ENCODE measurements around the gene TRMT61A. TPM values are rescaled to one million over a fixed set of nuclear protein-coding genes. Genes with fewer than 3 reads are reported as not detected.

Gene TRMT61A
- total and polyA plus RNA-seq, 10 of the 15 experiments (the other 5 are each of a cell fraction or from before 2014, with no cell fraction given) = 0.11 to 21.9 (median 11.4) TPM

DNA sequence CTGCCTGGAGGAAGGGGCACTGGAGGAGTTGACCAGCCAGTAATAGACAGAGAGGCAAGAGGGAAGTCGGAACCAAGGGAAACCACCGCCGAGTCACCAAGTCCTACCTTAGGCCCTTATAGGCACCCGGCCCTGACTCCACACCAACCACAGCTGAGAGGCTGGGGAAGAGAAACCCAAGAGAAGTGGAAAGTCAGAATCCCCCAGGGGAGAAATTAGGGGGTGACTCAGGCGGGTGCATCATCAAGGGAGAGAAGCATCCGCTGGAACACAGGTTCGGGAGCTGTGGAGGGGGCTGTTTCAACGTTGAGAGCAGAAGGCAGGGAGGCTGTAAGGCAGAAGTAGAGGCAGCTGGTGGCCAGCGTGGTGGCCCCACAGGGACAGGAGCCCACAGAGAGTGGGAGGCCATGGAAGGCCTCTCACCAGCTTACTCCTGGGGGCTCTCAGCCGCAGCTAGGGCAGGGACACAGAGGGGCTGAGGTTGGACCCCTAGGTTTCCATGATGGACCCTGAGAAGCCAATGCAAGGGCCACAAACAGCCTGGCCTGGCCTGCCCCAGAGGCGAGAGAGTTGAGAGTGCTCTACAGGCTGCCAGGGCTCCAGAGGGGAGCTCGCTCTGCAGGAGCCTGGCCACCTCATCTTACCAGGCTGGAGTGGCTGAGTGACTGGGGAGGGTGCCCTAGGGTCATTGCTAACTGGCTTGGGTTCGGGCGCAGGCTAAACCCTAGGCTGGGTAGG, 1.4 kb upstream of the TRMT61A start:
- ATAC-seq = peak; percentile 90
- POLR2A ChIA-PET = interaction anchor here (0.6 to 1.3 kb wide), 3 partner anchors 36 to 431 kb away, joined by 4 to 7 read pairs (median 4); no protein-coding TSS in a partner anchor
- FAIRE-seq = peak; percentile 81
- Histone ChIP-seq H3K9ac (ENCODE audit: control insufficient read depth, insufficient read depth, low read length) (peak overlapping the region; percentile 69), H3K27me3 (replicated peaks in 1 of 2; ENCODE audit: control insufficient read depth in 2 of 2, insufficient read depth in 2 of 2, low read length in 1 of 2) (peaks cover 0 to 2% of the 10 kb centered on the region in 2 experiments; a peak in 1 of 4 replicates), H3K36me3 (ENCODE audit: control insufficient read depth in 2 of 2, insufficient read depth in 2 of 2, low read length in 1 of 2) (peaks cover 0 to 2% of the 10 kb centered on the region in 2 experiments; a peak in 1 of 4 replicates), H4K20me1 (ENCODE audit: control insufficient read depth, insufficient read depth) (no peaks in the 10 kb centered on the region), H3K4me2 (ENCODE audit: control insufficient read depth, insufficient read depth) (peak overlapping the region; percentile 91), H3K27ac (ENCODE audit: control insufficient read depth, insufficient read depth) (peak overlapping the region; percentile 61), H3K4me1 (ENCODE audit: control insufficient read depth, insufficient read depth, low read length) (peaks cover 25% of the 10 kb centered on the region), H3K9me3 (replicated peaks; ENCODE audit: control insufficient read depth, insufficient read depth, low read length) (no peaks in the 10 kb centered on the region; the same call in 2 of the 3 replicates), H2AFZ (ENCODE audit: control insufficient read depth, low read depth, low read length) (0 out of 2 replicates have a peak overlapping the region, but pooled peaks have one; percentile 5), H3K4me3 (peak overlapping the region; percentile 84; the same call in 1 of the 2 replicates), H3K79me2 (ENCODE audit: control insufficient read depth, insufficient read depth, low read length) (peaks cover 30% of the 10 kb centered on the region)
- DNase-seq (ENCODE audit: low read depth, low spot score) = peak; percentile 67
- in situ Hi-C loops (cut with MboI) = no loop called here
- 5% methylated on average over 14 of the region's 14 CpGs for WGBS (ENCODE audit: insufficient coverage, insufficient replicate concordance, low lambda C conversion rate, missing lambda C conversion rate)
- SMC1A ChIA-PET (ENCODE audit: uncharacterized antibody, unreplicated experiment) = interaction anchor here (0.8 to 2.6 kb wide), 5 partner anchors 9 to 387 kb away, joined by 3 to 11 read pairs (median 3); no protein-coding TSS in a partner anchor
- CTCF ChIA-PET = interaction anchor here (1.0 to 5.3 kb wide), 4 partner anchors 9 to 134 kb away, joined by 3 to 39 read pairs (median 5); partner anchors contain the start of gene BAG5
- intact Hi-C loops (cut with micrococcal nuclease; ENCODE audit: unreplicated experiment) = no loop called here
- no TSS peak for BruUV-seq (replicated peaks)
- RAD21 ChIA-PET (ENCODE audit: unreplicated experiment) = interaction anchor here (0.5 to 2.4 kb wide), 4 partner anchors 9 to 232 kb away, joined by 3 to 14 read pairs (median 6); no protein-coding TSS in a partner anchor
- TF ChIP-seq SPI1 (IDR thresholded peaks at IDR 0.05; ENCODE audit: borderline replicate concordance, insufficient read depth, low read depth, low read length) (peak; percentile 82), IKZF1 (conservative IDR thresholded peaks at IDR 0.05) (peak; percentile 81), TCF12 (IDR thresholded peaks at IDR 0.05; ENCODE audit: low read depth, low read length) (0 out of 2 replicates have a peak, but pooled peaks have one; percentile 31), RUNX3 (IDR thresholded peaks at IDR 0.05; ENCODE audit: low read length) (peak; percentile 79), RELB (IDR thresholded peaks at IDR 0.05; ENCODE audit: low read depth) (peak; percentile 79), KAT2A (conservative IDR thresholded peaks at IDR 0.05; ENCODE audit: control insufficient read depth, low read depth, low read length) (no peak), CHD2 (IDR thresholded peaks at IDR 0.05; ENCODE audit: borderline replicate concordance, low read depth, low read length) (0 out of 2 replicates have a peak, but pooled peaks have one; percentile 28), NR2F1 (conservative IDR thresholded peaks at IDR 0.05) (0 out of 2 replicates have a peak, but pooled peaks have one; percentile 21), HDGF (IDR thresholded peaks at IDR 0.05) (peak; percentile 72; the same call in 1 of the 2 replicates), ATF7 (IDR thresholded peaks at IDR 0.05; ENCODE audit: low read depth) (peak; percentile 60), MEF2B (IDR thresholded peaks at IDR 0.05; ENCODE audit: partially characterized antibody, poor library complexity, severe bottlenecking) (peak; percentile 92), JUNB (IDR thresholded peaks at IDR 0.05) (peak; percentile 37; the same call in 1 of the 2 replicates), NFYB (IDR thresholded peaks at IDR 0.05; ENCODE audit: insufficient read depth, low read depth, low read length) (peak; percentile 52; the same call in 1 of the 2 replicates), SMARCA5 (IDR thresholded peaks at IDR 0.05) (0 out of 2 replicates have a peak, but pooled peaks have one; percentile 11), TAF1 (IDR thresholded peaks at IDR 0.05; ENCODE audit: borderline replicate concordance, low read depth, low read length) (no peak), NBN (IDR thresholded peaks at IDR 0.05) (peak; percentile 77; the same call in 1 of the 2 replicates)
- TF ChIP-seq, protein P1, sequence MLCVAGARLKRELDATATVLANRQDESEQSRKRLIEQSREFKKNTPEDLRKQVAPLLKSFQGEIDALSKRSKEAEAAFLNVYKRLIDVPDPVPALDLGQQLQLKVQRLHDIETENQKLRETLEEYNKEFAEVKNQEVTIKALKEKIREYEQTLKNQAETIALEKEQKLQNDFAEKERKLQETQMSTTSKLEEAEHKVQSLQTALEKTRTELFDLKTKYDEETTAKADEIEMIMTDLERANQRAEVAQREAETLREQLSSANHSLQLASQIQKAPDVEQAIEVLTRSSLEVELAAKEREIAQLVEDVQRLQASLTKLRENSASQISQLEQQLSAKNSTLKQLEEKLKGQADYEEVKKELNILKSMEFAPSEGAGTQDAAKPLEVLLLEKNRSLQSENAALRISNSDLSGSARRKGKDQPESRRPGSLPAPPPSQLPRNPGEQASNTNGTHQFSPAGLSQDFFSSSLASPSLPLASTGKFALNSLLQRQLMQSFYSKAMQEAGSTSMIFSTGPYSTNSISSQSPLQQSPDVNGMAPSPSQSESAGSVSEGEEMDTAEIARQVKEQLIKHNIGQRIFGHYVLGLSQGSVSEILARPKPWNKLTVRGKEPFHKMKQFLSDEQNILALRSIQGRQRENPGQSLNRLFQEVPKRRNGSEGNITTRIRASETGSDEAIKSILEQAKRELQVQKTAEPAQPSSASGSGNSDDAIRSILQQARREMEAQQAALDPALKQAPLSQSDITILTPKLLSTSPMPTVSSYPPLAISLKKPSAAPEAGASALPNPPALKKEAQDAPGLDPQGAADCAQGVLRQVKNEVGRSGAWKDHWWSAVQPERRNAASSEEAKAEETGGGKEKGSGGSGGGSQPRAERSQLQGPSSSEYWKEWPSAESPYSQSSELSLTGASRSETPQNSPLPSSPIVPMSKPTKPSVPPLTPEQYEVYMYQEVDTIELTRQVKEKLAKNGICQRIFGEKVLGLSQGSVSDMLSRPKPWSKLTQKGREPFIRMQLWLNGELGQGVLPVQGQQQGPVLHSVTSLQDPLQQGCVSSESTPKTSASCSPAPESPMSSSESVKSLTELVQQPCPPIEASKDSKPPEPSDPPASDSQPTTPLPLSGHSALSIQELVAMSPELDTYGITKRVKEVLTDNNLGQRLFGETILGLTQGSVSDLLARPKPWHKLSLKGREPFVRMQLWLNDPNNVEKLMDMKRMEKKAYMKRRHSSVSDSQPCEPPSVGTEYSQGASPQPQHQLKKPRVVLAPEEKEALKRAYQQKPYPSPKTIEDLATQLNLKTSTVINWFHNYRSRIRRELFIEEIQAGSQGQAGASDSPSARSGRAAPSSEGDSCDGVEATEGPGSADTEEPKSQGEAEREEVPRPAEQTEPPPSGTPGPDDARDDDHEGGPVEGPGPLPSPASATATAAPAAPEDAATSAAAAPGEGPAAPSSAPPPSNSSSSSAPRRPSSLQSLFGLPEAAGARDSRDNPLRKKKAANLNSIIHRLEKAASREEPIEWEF (IDR thresholded peaks at IDR 0.05; ENCODE audit: insufficient replicate concordance, low read depth, low read length) = peak; percentile 53
